Retinal pigment epithelial cell (primary cell): ENCODE results near the gene CHST5.
"Not testable (repeated sequence)": the region's sequence is repeated elsewhere in the genome, so short reads cannot be mapped to it uniquely, and the experiment has no call there.

ENCODE experiments used
- DNase-seq: peaks from one replicate; pipeline ENCODE4 v3.0.0-alpha.2; 2010; ENCODE audit warnings: low read depth
- H3K4me3 ChIP-seq: 2 replicates; pipeline ENCODE4 v1.5.1; 2011; ENCODE audit warnings: mild to moderate bottlenecking, low read length, control low read depth, moderate library complexity
- CTCF ChIP-seq: conservative IDR thresholded peaks from 2 replicates; pipeline ENCODE4 v1.5.1; 2011; ENCODE audit warnings: low read depth, low read length, control low read depth, inconsistent platforms

The CHST5 gene

GRCh38 chr16:75527825-75528299, 8.0 kb downstream of the CHST5 start:
- no peak for DNase-seq
- TF ChIP-seq CTCF = no peak
- H3K4me3 ChIP-seq = no peak overlapping the region

- no peak for DNase-seq
- TF ChIP-seq CTCF = no peak
Observed at GRCh38 chr16:75526032-75526790, 9.7 kb downstream of the CHST5 start.

GRCh38 chr16:75519175-75519574, 16.7 kb downstream of the CHST5 start:
- H3K4me3 ChIP-seq = no peak overlapping the region
- TF ChIP-seq CTCF = no peak
- no peak for DNase-seq

More at GRCh38 chr16:75526032-75526790, 9.7 kb downstream of the CHST5 start:
- no peak overlapping the region for H3K4me3 ChIP-seq

GRCh38 chr16:75516189-75516966, 19.5 kb downstream of the CHST5 start:
- DNase-seq = not testable (repeated sequence)
- H3K4me3 ChIP-seq = peak overlapping the region; percentile 76

- DNase-seq = no peak
- H3K4me3 ChIP-seq = no peak overlapping the region
- no peak for TF ChIP-seq CTCF
Observed at GRCh38 chr16:75514296-75514695, 21.6 kb downstream of the CHST5 start.

- no peak for TF ChIP-seq CTCF
- H3K4me3 ChIP-seq = no peak overlapping the region
- DNase-seq = no peak
Observed at GRCh38 chr16:75506574-75506973, 29.3 kb downstream of the CHST5 start.

- TF ChIP-seq CTCF = no peak
- no peak for DNase-seq
- H3K4me3 ChIP-seq = no peak overlapping the region
Observed at GRCh38 chr16:75506107-75506506, 29.8 kb downstream of the CHST5 start.
